ENCODE results near the gene ABCA4.

DNA sequence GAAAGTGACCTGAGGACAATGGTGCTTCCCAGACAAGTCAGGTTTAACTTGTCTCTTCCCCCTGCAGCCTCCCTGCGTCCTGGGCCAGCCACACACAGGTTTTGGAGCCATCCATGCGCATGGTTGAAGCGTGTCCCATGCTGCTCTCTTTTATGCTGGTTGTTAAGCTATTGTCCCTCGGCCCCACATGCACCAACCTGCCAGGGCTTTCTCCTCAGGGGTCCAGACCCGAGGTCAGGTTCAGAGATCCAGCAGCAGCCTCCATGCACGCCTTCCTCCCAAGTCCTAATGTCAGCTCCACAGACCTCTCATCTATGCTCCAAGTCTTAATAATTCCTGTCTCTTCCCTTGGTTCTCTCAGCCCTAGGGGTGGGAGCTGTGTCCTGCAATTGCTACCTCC, 1.6 kb downstream of the ABCA4 start:
- TF ChIP-seq EZH2 (IDR thresholded peaks at IDR 0.05; ENCODE audit: borderline replicate concordance, low read depth, low read length, severe bottlenecking) = no peak
- TF ChIP-seq, protein P1, sequence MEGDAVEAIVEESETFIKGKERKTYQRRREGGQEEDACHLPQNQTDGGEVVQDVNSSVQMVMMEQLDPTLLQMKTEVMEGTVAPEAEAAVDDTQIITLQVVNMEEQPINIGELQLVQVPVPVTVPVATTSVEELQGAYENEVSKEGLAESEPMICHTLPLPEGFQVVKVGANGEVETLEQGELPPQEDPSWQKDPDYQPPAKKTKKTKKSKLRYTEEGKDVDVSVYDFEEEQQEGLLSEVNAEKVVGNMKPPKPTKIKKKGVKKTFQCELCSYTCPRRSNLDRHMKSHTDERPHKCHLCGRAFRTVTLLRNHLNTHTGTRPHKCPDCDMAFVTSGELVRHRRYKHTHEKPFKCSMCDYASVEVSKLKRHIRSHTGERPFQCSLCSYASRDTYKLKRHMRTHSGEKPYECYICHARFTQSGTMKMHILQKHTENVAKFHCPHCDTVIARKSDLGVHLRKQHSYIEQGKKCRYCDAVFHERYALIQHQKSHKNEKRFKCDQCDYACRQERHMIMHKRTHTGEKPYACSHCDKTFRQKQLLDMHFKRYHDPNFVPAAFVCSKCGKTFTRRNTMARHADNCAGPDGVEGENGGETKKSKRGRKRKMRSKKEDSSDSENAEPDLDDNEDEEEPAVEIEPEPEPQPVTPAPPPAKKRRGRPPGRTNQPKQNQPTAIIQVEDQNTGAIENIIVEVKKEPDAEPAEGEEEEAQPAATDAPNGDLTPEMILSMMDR (IDR thresholded peaks at IDR 0.05; ENCODE audit: borderline replicate concordance, extremely low read depth, low read length, poor library complexity, severe bottlenecking) = no peak

Measured in DND-41 (cell line).